HepG2 (cell line): ENCODE measurements around the gene RHBDD1.

Source experiments
- CREB1 ChIP-seq, 2 experiments: fragments of 450-650 bp in 1 of 2; IDR thresholded peaks; 2 replicates each; pipeline ENCODE4 v1.6.1; 2016 to 2017; ENCODE audit warnings: control low read depth in 1 of 2, mild to moderate bottlenecking in 1 of 2, missing compliant biosample characterization in 1 of 2, missing genetic modification characterization in 1 of 2
- CTCF ChIP-seq: sonication (generic); formaldehyde crosslinking; IDR thresholded peaks from 2 replicates; pipeline ENCODE4 v1.5.0; 2020; ENCODE audit warnings: mild to moderate bottlenecking, missing genetic modification reagents, moderate library complexity
- EP300 ChIP-seq, 3 experiments: sonication (generic) in 1 of 3; formaldehyde crosslinking in 1 of 3; IDR thresholded peaks; 2 replicates each; pipeline versions ENCODE4 v1.5.1 to v1.6.1; 2011 to 2020; ENCODE audit warnings: low read depth in 2 of 3, low read length in 2 of 3, borderline replicate concordance in 1 of 3, improper control_type of control experiment in 1 of 3, mild to moderate bottlenecking in 1 of 3, missing genetic modification reagents in 1 of 3, moderate library complexity in 1 of 3
- KDM4B ChIP-seq: sonication (generic); formaldehyde crosslinking; IDR thresholded peaks from 2 replicates; pipeline ENCODE4 v1.4.0; 2020; ENCODE audit warnings: missing genetic modification reagents
- KLF15 ChIP-seq: sonication (generic); formaldehyde crosslinking; IDR thresholded peaks from 2 replicates; pipeline ENCODE4 v1.8.1; 2023; ENCODE audit warnings: borderline replicate concordance, mild to moderate bottlenecking, inconsistent platforms, missing genetic modification reagents, mixed read lengths
- PBX2 ChIP-seq: IDR thresholded peaks from 2 replicates; pipeline ENCODE4 v1.6.1; 2016; ENCODE audit warnings: control low read depth
- SIN3A ChIP-seq: IDR thresholded peaks from 2 replicates; pipeline ENCODE4 v1.6.1; 2011; ENCODE audit warnings: low read depth, mild to moderate bottlenecking, control low read depth, low read length, borderline replicate concordance
- SIX4 ChIP-seq: sonication (generic); formaldehyde crosslinking; IDR thresholded peaks from 2 replicates; pipeline ENCODE4 v1.4.0; 2020; ENCODE audit warnings: missing genetic modification reagents
- SMC3 ChIP-seq: IDR thresholded peaks from 2 replicates; pipeline ENCODE4 v1.6.1; 2011; ENCODE audit warnings: low read length, improper control_type of control experiment
- ZBTB7A ChIP-seq: sonication (generic); formaldehyde crosslinking; IDR thresholded peaks from 2 replicates; pipeline ENCODE4 v1.8.0; 2022; ENCODE audit warnings: mild to moderate bottlenecking, missing genetic modification reagents
- ZHX1 ChIP-seq: sonication (generic); formaldehyde crosslinking; IDR thresholded peaks from 2 replicates; pipeline ENCODE4 v1.8.1; 2022; ENCODE audit warnings: low read depth, mild to moderate bottlenecking, missing genetic modification reagents
- ZNF34 ChIP-seq: sonication (generic); formaldehyde crosslinking; IDR thresholded peaks from 2 replicates; pipeline ENCODE4 v1.4.0; 2020; ENCODE audit warnings: mild to moderate bottlenecking, missing genetic modification reagents, borderline replicate concordance
- ZNF367 ChIP-seq: sonication (generic); formaldehyde crosslinking; IDR thresholded peaks from 2 replicates; pipeline ENCODE4 v1.4.0; 2020; ENCODE audit warnings: missing genetic modification reagents, borderline replicate concordance
- ZSCAN30 ChIP-seq: sonication (generic); formaldehyde crosslinking; IDR thresholded peaks from 2 replicates; pipeline ENCODE4 v1.5.0; 2020; ENCODE audit warnings: mild to moderate bottlenecking, missing genetic modification reagents

- TF ChIP-seq ZHX1 (CRISPR knock-in tag) (no peak), SMC3 (no peak), SIX4 (CRISPR knock-in tag) (no peak), KLF15 (CRISPR knock-in tag) (no peak), CTCF (CRISPR knock-in tag) (no peak), CREB1 (IDR thresholded peaks at IDR 0.05) (no peak; the same call in 1 of the 2 replicates), CREB1 (CRISPR knock-in tag; IDR thresholded peaks at IDR 0.05) (no peak), ZSCAN30 (CRISPR knock-in tag) (no peak), ZNF367 (CRISPR knock-in tag) (no peak), KDM4B (CRISPR knock-in tag) (no peak), ZNF34 (CRISPR knock-in tag) (no peak), ZBTB7A (no peak), SIN3A (no peak), EP300 (IDR thresholded peaks at IDR 0.05; ENCODE audit: low read depth in 2 of 2, low read length in 2 of 2) (no peak), EP300 (CRISPR knock-in tag; IDR thresholded peaks at IDR 0.05; ENCODE audit: borderline replicate concordance) (no peak), PBX2 (CRISPR knock-in tag) (no peak)
These were observed 9.7 kb downstream of the RHBDD1 start for GRCh38 chr2:226845386-226846116.
